PFSK-1 (cell line): ENCODE data around the gene SEC31B.

Experiments used
- FOXP2 ChIP-seq: optimal IDR thresholded peaks from 2 replicates; pipeline ENCODE3; 2011; ENCODE audit warnings: borderline replicate concordance, control low read depth, inconsistent platforms; ENCODE audit not compliant: insufficient read depth; ENCODE audit errors: extremely low read length, extremely low read depth
- POLR2AphosphoS5 ChIP-seq: IDR thresholded peaks from 2 replicates; pipeline ENCODE4 v1.6.1; 2012; ENCODE audit warnings: low read depth, mild to moderate bottlenecking, control low read depth, low read length, moderate library complexity
- SIN3A ChIP-seq: IDR thresholded peaks from 2 replicates; pipeline ENCODE4 v1.6.1; 2012; ENCODE audit warnings: mild to moderate bottlenecking, low read length, moderate library complexity, borderline replicate concordance; ENCODE audit not compliant: insufficient read depth
- TAF1 ChIP-seq: IDR thresholded peaks from 2 replicates; pipeline ENCODE4 v1.6.1; 2012; ENCODE audit warnings: low read length, control low read depth, borderline replicate concordance; ENCODE audit not compliant: insufficient read depth
- TF ChIP-seq, protein P1 (sequence below), 2 experiments: IDR thresholded peaks; 2 replicates each; pipeline versions ENCODE4 v1.6.1 to v1.8.0; 2011 to 2012; ENCODE audit warnings: low read depth in 2 of 2, low read length in 2 of 2, control low read depth in 1 of 2, inconsistent platforms in 1 of 2, mild to moderate bottlenecking in 1 of 2, moderate library complexity in 1 of 2; ENCODE audit not compliant: insufficient read depth in 1 of 2

SEC31B gene

DNA sequence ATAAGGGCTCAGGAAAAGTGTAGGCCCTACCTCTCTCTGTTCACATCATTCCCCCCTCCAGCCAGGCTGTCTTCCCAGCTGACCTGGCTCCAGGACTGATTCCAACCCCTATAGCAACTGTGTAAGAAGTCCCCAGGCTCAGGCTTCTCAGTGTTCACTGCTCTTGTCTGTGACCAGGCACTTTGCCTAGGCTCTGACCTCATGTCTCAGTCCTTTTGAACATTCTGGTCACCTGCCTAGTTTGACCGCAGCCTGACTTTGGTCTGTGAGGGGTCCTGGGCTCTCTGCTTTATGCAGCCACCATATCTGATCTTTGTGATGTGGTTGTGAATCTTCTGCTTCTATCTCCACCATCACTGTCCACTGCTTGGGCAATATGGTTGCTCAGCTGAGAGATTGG, 40.6 kb upstream of the SEC31B start:
- TF ChIP-seq POLR2AphosphoS5 = no peak
- no peak for TF ChIP-seq SIN3A
- TF ChIP-seq, protein P1, sequence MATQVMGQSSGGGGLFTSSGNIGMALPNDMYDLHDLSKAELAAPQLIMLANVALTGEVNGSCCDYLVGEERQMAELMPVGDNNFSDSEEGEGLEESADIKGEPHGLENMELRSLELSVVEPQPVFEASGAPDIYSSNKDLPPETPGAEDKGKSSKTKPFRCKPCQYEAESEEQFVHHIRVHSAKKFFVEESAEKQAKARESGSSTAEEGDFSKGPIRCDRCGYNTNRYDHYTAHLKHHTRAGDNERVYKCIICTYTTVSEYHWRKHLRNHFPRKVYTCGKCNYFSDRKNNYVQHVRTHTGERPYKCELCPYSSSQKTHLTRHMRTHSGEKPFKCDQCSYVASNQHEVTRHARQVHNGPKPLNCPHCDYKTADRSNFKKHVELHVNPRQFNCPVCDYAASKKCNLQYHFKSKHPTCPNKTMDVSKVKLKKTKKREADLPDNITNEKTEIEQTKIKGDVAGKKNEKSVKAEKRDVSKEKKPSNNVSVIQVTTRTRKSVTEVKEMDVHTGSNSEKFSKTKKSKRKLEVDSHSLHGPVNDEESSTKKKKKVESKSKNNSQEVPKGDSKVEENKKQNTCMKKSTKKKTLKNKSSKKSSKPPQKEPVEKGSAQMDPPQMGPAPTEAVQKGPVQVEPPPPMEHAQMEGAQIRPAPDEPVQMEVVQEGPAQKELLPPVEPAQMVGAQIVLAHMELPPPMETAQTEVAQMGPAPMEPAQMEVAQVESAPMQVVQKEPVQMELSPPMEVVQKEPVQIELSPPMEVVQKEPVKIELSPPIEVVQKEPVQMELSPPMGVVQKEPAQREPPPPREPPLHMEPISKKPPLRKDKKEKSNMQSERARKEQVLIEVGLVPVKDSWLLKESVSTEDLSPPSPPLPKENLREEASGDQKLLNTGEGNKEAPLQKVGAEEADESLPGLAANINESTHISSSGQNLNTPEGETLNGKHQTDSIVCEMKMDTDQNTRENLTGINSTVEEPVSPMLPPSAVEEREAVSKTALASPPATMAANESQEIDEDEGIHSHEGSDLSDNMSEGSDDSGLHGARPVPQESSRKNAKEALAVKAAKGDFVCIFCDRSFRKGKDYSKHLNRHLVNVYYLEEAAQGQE (IDR thresholded peaks at IDR 0.05; ENCODE audit: insufficient read depth in 1 of 2, low read depth in 2 of 2, low read length in 2 of 2) = no peak
- TF ChIP-seq TAF1 = no peak
- TF ChIP-seq FOXP2 = no peak

DNA sequence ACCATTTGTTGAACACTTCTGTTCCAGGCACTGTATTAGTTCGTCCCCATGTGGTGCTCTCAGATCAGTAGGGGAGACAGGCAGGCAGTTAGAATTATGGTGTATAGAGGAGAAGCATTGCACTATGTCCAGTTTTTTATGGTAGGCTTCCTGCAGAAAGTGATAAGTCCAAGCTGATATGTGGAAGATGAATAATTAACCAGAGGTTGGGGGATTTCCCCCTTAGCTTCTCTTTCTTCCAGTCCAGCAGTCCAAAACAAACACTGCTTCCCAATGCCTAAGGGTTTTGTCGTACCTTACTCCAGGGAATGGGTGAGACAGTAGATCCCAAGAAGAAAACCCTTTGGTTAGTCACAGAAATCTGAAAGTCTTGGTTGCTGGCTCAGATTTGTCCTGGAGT, 35.2 kb upstream of the SEC31B start:
- no peak for TF ChIP-seq POLR2AphosphoS5
- no peak for TF ChIP-seq TAF1
- TF ChIP-seq SIN3A = no peak
- TF ChIP-seq FOXP2 = no peak
- TF ChIP-seq, protein P1 (IDR thresholded peaks at IDR 0.05; ENCODE audit: insufficient read depth in 1 of 2, low read depth in 2 of 2, low read length in 2 of 2) = no peak

DNA sequence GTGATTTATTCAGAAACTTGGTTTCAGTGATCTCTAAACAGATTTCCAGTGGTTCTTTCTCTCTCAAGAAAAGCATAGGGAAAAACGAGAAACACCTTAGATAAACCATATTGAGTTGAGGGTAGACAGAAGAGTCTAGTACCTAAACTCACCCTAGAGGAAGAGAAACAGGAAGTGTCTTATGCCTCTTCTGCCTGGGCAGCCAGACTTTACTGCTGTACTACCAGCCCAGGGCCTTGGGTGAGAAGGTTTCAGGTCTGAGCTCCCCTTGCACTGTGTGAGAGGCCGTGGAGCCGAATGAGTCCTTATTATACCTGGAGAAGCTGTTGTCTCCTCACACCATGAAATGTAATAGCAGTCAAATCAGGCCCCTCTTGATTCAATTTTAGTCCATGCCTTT, 34.3 kb upstream of the SEC31B start:
- no peak for TF ChIP-seq FOXP2
- TF ChIP-seq, protein P1 (IDR thresholded peaks at IDR 0.05; ENCODE audit: insufficient read depth in 1 of 2, low read depth in 2 of 2, low read length in 2 of 2) = no peak
- no peak for TF ChIP-seq POLR2AphosphoS5
- TF ChIP-seq TAF1 = no peak

DNA sequence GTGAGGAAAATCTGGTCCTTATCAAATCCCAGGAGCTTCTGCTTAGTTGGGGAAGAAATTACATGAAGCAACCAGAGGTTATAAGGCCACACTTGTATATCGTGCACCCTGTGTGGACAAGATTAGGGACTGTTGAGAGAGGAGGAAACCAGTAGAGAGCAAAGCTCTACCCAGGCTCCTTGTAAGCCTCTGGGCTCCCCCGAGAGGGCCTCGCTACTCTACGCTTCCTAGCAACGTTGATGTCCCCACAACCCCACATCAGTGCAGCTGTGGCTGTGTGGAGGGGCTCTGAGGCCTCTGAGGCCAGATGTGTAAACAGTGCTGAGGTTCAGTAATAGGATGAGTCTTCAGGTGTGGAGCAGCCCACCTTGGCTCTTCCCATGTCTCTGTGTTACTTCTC, 32.1 kb upstream of the SEC31B start:
- TF ChIP-seq POLR2AphosphoS5 = peak; percentile 30; the same call in 1 of the 2 replicates
- TF ChIP-seq, protein P1 (IDR thresholded peaks at IDR 0.05; ENCODE audit: insufficient read depth in 1 of 2, low read depth in 2 of 2, low read length in 2 of 2) = no peak

DNA sequence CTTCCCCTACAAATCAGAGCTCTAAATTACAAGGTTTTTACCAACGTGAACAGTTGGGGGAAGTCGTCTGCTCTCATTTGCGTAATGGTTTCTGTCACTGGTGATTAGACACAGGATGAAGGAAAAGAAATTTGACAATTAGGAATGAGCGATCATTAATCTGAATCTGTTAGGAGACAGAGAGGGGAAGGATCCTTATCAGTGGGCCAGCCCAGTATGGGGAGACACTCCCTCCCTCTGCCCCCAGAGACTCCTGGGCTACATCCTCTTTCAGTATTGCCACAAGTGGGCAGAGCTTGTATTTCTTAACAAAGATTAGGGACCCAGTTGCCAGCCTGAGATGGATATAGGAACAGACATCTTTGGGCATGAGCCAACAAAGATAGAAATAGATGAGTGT, 31.5 kb upstream of the SEC31B start:
- TF ChIP-seq TAF1 (no peak), SIN3A (no peak), POLR2AphosphoS5 (no peak), FOXP2 (no peak)
- TF ChIP-seq, protein P1 (IDR thresholded peaks at IDR 0.05; ENCODE audit: insufficient read depth in 1 of 2, low read depth in 2 of 2, low read length in 2 of 2) = no peak
